Measurements from ENCODE around the gene ARID1B. TPM values are rescaled to one million over a fixed set of nuclear protein-coding genes. Genes with fewer than 3 reads are reported as not detected.

ARID1B gene
- total RNA-seq, 1 donor from 2014 or later = 223 TPM

GRCh38 chr6:157184202-157185015 lies 407.2 kb downstream of the ARID1B start:
- peak; percentile 74 for DNase-seq (ENCODE audit: low spot score)

- no peak for DNase-seq (ENCODE audit: low spot score)
These were observed 408.0 kb downstream of the ARID1B start for GRCh38 chr6:157185171-157185570.

GRCh38 chr6:157185986-157186385 lies 408.8 kb downstream of the ARID1B start:
- no peak for DNase-seq (ENCODE audit: low spot score)

- no peak for DNase-seq (ENCODE audit: low spot score)
These were observed 409.6 kb downstream of the ARID1B start for GRCh38 chr6:157186785-157187181.

- no peak for DNase-seq (ENCODE audit: low spot score)
These were observed 410.3 kb downstream of the ARID1B start for GRCh38 chr6:157187182-157188083.

GRCh38 chr6:157188213-157188612 lies 411.0 kb downstream of the ARID1B start:
- DNase-seq (ENCODE audit: low spot score) = no peak

- no peak for DNase-seq (ENCODE audit: low spot score)
These were observed 416.3 kb downstream of the ARID1B start for GRCh38 chr6:157193443-157193996.

- DNase-seq (ENCODE audit: low spot score) = no peak
These were observed 416.9 kb downstream of the ARID1B start for GRCh38 chr6:157194110-157194509.

- DNase-seq (ENCODE audit: low spot score) = no peak
These were observed 417.5 kb downstream of the ARID1B start for GRCh38 chr6:157194643-157195042.

GRCh38 chr6:157196391-157196790 lies 419.2 kb downstream of the ARID1B start:
- no peak for DNase-seq (ENCODE audit: low spot score)

- peak; percentile 92 for DNase-seq (ENCODE audit: low spot score)
These were observed 421.5 kb downstream of the ARID1B start for GRCh38 chr6:157198425-157199279.

GRCh38 chr6:157200117-157200516 lies 422.9 kb downstream of the ARID1B start:
- no peak for DNase-seq (ENCODE audit: low spot score)

- no peak for DNase-seq (ENCODE audit: low spot score)
These were observed 423.4 kb downstream of the ARID1B start for GRCh38 chr6:157200611-157201010.

- no peak for DNase-seq (ENCODE audit: low spot score)
These were observed 423.9 kb downstream of the ARID1B start for GRCh38 chr6:157201083-157201482.

- DNase-seq (ENCODE audit: low spot score) = no peak
These were observed 426.1 kb downstream of the ARID1B start for GRCh38 chr6:157203312-157203744.

GRCh38 chr6:157203764-157204163 lies 426.6 kb downstream of the ARID1B start:
- no peak for DNase-seq (ENCODE audit: low spot score)

GRCh38 chr6:157205473-157206358 lies 428.5 kb downstream of the ARID1B start:
- DNase-seq (ENCODE audit: low spot score) = no peak

- no peak for DNase-seq (ENCODE audit: low spot score)
These were observed 429.2 kb downstream of the ARID1B start for GRCh38 chr6:157206359-157206815.

- no peak for DNase-seq (ENCODE audit: low spot score)
These were observed 430.4 kb downstream of the ARID1B start for GRCh38 chr6:157207521-157208076.
